Measurements from ENCODE around the gene SAMD11.
"Not testable (repeated sequence)": the region's sequence is repeated elsewhere in the genome, so short reads cannot be mapped to it uniquely, and the experiment has no call there.

GRCh38 chr1:897951-898350 lies 25.8 kb upstream of the SAMD11 start:
- TF ChIP-seq CTCF (conservative IDR thresholded peaks at IDR 0.05; ENCODE audit: low read length); EZH2phosphoT487 (IDR thresholded peaks at IDR 0.05; ENCODE audit: borderline replicate concordance, low read depth, low read length): not testable (repeated sequence)

All from OCI-LY7 (cell line).